Measurements from ENCODE around the gene FADS3.

FADS3 gene

GRCh38 chr11:61832207-61832606 lies 59.1 kb downstream of the FADS3 start:
- DNase-seq, result no peak

GRCh38 chr11:61830237-61831105 lies 60.9 kb downstream of the FADS3 start:
- DNase-seq, result no peak

- no peak for DNase-seq
These were observed 61.5 kb downstream of the FADS3 start for GRCh38 chr11:61829806-61830205.

DNA sequence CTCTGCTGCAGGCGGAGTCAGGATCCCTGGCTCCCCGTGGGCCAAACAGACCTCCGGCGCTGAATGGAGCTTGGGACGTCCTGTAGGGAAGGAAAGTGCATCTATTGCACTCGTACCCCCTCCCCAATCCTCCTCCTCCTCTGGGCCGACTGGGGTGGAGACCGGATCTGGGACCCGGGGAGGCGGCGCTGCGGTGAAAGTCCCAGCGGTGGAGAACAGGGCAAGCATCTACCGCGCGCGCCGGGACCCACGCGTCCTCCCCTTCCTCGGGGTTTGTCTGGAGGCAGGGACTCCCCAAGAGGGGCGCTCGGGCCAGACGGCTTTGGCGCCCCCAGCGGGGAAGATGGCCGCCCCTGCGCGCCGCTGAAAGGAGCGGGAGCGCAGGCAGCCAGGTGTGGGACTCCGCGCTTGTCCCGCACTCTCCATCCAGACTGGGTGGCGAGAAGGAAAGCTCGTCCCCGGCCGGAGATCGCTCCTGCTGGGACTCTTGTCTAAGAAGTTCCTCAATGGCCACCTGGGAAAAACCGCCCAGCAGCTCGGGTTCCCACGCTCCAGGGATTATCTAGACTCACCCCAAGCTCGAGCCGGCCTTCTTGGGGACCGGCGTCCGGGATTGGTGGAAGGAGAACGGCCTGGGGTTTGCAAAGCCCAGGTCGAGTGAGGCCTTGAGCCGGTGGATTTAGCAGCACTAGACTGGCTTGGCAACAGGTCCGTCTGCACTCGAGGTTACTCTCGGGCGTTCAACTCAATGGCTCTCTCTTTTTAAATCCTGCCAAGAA lies 62.5 kb downstream of the FADS3 start:
- no peak for DNase-seq

DNA sequence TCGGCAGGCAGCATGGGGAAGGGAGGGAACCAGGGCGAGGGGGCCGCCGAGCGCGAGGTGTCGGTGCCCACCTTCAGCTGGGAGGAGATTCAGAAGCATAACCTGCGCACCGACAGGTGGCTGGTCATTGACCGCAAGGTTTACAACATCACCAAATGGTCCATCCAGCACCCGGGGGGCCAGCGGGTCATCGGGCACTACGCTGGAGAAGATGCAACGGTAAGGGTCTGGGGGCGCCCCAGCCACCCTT lies 63.0 kb downstream of the FADS3 start:
- no peak for DNase-seq

DNA sequence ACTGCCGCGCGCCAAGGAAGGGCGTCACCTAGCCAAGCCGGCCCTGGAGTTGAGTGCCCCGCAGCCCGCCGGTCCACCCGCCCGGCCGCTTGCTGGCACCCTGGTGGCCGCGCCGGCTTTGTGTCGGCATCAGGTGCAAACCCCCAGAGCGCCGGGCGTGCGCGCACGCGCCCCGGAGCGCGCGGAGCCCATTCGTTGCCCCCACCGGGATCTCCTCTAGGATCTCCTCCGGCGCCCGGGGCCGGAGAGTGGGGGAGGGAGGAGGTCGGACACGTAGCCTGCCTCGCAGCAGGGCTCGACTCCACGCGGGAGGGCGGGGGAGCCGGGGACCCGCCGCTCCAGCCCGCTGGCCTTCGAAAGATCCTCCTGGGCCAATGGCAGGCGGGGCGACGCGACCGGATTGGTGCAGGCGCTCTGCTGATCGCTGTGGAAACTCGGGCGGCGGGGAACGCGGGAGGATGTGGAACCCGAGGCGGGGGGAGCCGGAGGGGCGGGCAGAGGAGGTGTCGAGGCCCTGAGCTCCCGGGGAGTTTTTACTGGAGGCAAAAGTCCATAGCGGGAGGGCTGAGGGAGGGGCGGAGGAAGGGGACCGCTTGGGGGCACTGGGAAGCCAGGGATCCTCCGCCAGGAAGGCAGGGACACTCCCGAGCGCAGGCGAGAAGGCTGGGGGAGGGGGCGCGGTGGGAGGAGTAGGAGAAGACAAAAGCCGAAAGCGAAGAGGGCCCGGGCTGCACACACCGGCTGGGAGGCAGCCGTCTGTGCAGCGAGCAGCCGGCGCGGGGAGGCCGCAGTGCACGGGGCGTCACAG lies 63.6 kb downstream of the FADS3 start, which contains the start of gene FADS2:
TSS of gene FADS2 (plus strand) at position 730 of the 808 bp plus-strand sequence. CDS start 91 bp downstream, outside the sequence.
- peak; percentile 18 for DNase-seq

DNA sequence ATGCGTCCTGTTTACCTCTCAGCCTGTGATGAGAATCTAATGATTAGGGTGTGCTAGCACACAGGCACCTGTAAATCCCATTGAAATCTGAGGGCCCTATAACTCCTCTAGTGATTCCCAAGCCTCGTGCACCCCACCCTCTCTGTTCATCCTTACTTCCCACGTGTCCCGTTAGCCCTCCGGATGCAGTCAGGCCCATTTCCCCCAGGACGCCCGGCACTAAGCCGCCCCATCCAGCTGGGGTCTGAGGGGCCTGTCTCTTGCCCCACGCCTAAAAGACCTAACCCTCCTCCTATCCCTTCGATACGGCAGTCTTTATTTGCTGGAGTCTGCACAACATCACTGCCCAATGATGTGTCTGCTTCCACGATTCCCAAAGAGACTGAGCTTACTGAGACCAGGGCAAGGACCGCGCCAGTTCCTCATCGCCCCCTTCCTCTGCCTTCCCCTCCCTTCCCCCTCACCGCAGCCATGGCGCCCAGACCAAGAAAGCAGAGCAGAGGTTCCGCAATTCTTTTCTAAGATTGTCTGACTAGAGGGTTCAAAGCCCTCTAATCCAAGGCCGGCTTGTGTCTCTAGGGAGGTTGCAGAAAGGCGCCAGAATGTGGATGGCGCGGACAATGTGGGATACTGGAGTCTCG lies 64.3 kb downstream of the FADS3 start:
- no peak for DNase-seq
